GM13976 (cell line): ENCODE results near the gene DICER1.

ENCODE experiments used
- DNase-seq: peaks from one replicate; pipeline ENCODE4 v3.0.0; 2012; ENCODE audit warnings: low spot score
- in situ Hi-C: fragments of 300-500 bp; cut with MboI; formaldehyde crosslinking; loops from one replicate; pipeline ENCODE4 v1.12.0; 2022; ENCODE audit warnings: low sequenced_read_pairs, mixed read lengths, inconsistent platforms; ENCODE audit not compliant: unreplicated experiment
- TF ChIP-seq, protein P1 (sequence below): IDR thresholded peaks from 2 replicates; pipeline ENCODE4 v1.5.1; 2012; ENCODE audit warnings: borderline replicate concordance, mild to moderate bottlenecking; ENCODE audit not compliant: insufficient read depth; ENCODE audit errors: extremely low read depth, missing control alignments, control extremely low read depth

DICER1 gene

GRCh38 chr14:95066427-95066986, 90.8 kb downstream of the DICER1 start:
- in situ Hi-C loops: no loop called here
- DNase-seq: no peak
- TF ChIP-seq, protein P1, sequence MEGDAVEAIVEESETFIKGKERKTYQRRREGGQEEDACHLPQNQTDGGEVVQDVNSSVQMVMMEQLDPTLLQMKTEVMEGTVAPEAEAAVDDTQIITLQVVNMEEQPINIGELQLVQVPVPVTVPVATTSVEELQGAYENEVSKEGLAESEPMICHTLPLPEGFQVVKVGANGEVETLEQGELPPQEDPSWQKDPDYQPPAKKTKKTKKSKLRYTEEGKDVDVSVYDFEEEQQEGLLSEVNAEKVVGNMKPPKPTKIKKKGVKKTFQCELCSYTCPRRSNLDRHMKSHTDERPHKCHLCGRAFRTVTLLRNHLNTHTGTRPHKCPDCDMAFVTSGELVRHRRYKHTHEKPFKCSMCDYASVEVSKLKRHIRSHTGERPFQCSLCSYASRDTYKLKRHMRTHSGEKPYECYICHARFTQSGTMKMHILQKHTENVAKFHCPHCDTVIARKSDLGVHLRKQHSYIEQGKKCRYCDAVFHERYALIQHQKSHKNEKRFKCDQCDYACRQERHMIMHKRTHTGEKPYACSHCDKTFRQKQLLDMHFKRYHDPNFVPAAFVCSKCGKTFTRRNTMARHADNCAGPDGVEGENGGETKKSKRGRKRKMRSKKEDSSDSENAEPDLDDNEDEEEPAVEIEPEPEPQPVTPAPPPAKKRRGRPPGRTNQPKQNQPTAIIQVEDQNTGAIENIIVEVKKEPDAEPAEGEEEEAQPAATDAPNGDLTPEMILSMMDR: no peak

DNA sequence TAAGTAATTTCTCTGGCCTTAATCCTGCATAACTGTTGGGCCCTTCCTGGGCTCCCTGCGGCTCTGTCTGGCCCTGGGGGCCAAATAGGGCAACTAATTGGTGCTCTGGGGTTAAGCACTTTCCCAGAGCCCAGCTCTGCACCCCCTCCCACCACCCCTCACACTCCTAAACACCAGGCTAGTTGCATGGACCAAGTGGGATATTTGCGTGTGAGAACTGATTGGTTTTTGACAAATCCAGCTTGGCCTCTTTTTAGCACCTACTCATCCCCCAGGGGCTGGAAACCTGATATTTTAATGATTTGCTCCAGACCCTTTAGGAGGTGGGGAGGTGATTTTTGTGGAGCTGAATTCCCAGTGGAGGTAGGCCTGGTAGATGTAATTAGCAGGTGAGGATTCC, 91.9 kb downstream of the DICER1 start:
- DNase-seq: no peak
- TF ChIP-seq, protein P1: no peak
- in situ Hi-C loops: no loop called here

- in situ Hi-C loops: no loop called here
- no peak for DNase-seq
- TF ChIP-seq, protein P1: no peak
Observed at GRCh38 chr14:95064734-95065133, 92.6 kb downstream of the DICER1 start.

DNA sequence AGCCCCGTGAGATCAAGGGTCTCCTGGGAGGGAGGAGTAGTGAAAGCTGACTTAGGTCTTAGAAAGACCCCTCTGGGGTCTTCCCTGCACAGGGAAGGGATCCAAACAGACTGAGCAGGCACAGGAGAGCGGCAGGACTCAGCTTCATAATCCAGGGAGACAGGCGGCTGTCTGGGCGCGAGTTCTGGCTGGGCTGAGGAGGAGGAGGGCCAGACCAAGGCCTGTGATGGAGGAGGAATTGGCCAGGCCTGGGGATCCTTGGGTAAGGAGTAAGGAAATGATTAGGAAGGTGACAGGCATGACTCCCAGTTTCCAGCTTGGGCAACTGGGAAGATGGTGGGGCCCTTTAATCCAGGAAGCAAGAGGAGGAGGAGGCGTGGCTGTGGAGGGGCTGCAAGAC, 93.1 kb downstream of the DICER1 start:
- no peak for DNase-seq
- in situ Hi-C loops: no loop called here
- TF ChIP-seq, protein P1: no peak

- TF ChIP-seq, protein P1: no peak
- in situ Hi-C loops: no loop called here
- DNase-seq: no peak
Observed at GRCh38 chr14:95063391-95063790, 93.9 kb downstream of the DICER1 start.

DNA sequence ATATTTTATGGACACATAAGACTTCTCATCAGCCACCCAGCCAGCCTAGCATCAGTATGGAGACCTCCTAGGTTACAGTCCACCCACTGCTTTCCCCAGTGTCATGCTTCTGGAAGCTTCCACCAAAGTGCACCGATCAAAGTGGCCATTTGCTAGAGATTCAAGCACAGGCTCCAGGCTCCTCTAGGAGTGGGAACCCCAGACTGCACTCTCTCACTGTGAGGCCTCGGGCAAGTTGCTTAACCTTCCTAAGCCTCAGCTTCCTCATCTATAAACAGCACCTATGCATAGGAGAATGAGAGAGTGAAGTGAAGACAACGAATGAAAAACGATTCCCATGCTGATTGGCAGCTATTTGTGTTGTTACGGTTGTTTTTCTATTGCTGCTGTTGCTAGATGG, 94.4 kb downstream of the DICER1 start:
- in situ Hi-C loops: no loop called here
- no peak for DNase-seq
- TF ChIP-seq, protein P1: no peak
